Right cardiac atrium (tissue), 5 donors: ENCODE results near the gene ATP2A1. TPM values are rescaled to one million over a fixed set of nuclear protein-coding genes. Genes with fewer than 3 reads are reported as not detected.
"Not testable (repeated sequence)": the region's sequence is repeated elsewhere in the genome, so short reads cannot be mapped to it uniquely, and the experiment has no call there.

ENCODE experiments used
- ATAC-seq, 2 donors: fragments of 200-7000 bp; cut with Tn5 transposase; one replicate each; pipeline versions ENCODE4 v1.8.0 to v1.9.1; 2020; ENCODE audit warnings: moderate library complexity in 2 of 2, mild to moderate bottlenecking in 1 of 2
- DNase-seq, 3 donors: peaks; one replicate each; pipeline ENCODE4 v3.0.0-alpha.2; 2020
- H3K27ac ChIP-seq: one replicate; pipeline ENCODE4 v1.5.1; 2013; ENCODE audit warnings: mild to moderate bottlenecking, low read length, control low read depth, moderate library complexity
- H3K27me3 ChIP-seq: one replicate; pipeline ENCODE4 v1.6.1; 2013; ENCODE audit not compliant: control insufficient read depth, insufficient read depth
- H3K4me1 ChIP-seq: one replicate; pipeline ENCODE4 v1.6.1; 2013; ENCODE audit warnings: low read length; ENCODE audit not compliant: control insufficient read depth, insufficient read depth
- H3K4me3 ChIP-seq: one replicate; pipeline ENCODE4 v1.5.1; 2013; ENCODE audit warnings: low read length, control low read depth
- H3K9me3 ChIP-seq: one replicate; pipeline ENCODE4 v1.6.1; 2013; ENCODE audit warnings: low read length; ENCODE audit not compliant: control insufficient read depth
- WGBS: extraction: QIAGEN DNeasy Blood & Tissue Kit; methylation state at CpG from one replicate; pipeline ENCODE4 v1.1.7; 2013; 5-methylcytosine and 5-hydroxymethylcytosine counted together
- intact Hi-C, 4 donors: fragments of 100-400 bp; cut with DNase I; formaldehyde crosslinking; loops; one replicate each; pipeline versions ENCODE4 v1.11.0 to v1.14.0; 2022 to 2023
- polyA plus RNA-seq: library from polyadenylated mRNA; stranded (reverse); fragments of 200-250 nt; gene quantifications from one replicate; pipeline ENCODE4 v1.2.3, GENCODE V29; 2013
- total RNA-seq, 4 donors: library from RNA; stranded (reverse); fragmentation: NEBNext Ultra II Directional; extraction: Animal tissue kit (Norgen Biotek cat#: 25700); gene quantifications; one replicate each; pipeline ENCODE4 v1.2.1, GENCODE V29; 2021
- donor health status: healthy with polysubstance abuse.
- donor health status: DM: no; HTN: yes; CAD: no.
- donor health status: DM: no; HTN: no; CAD: no.
- donor health status: DM: no; HTN: yes; CAD: no; lungs with severe emphysema.
- donor health status: DM: yes; HTN: yes; CAD: no.

ATP2A1 gene
- total and polyA plus RNA-seq, 5 donors = 0.11 to 0.75 (median 0.48) TPM

- peak; percentile 47 to 71 (median 68) for DNase-seq
- Histone ChIP-seq H3K27ac (peak overlapping the region; percentile 97), H3K9me3 (no peaks in the 10 kb centered on the region), H3K4me3 (peak overlapping the region; percentile 84), H3K27me3 (no peaks in the 10 kb centered on the region), H3K4me1 (no peaks in the 10 kb centered on the region)
- 2% methylated on average over 42 of the region's 42 CpGs for WGBS
- intact Hi-C loops = no loop called here
- peak; percentile 14 to 22 for ATAC-seq
Measured at GRCh38 chr16:28863929-28864793, 14.1 kb upstream of the ATP2A1 start.

- DNase-seq = no peak
- H3K27me3 ChIP-seq = no peaks in the 10 kb centered on the region
- no peaks in the 10 kb centered on the region for H3K9me3 ChIP-seq
- no peak for ATAC-seq
- intact Hi-C loops = no loop called here
- WGBS = 87% methylated on average over 12 of the region's 12 CpGs
- H3K4me3 ChIP-seq = no peak overlapping the region
- H3K27ac ChIP-seq = no peak overlapping the region
- no peaks in the 10 kb centered on the region for H3K4me1 ChIP-seq
Measured at GRCh38 chr16:28865001-28865688, 13.1 kb upstream of the ATP2A1 start.

DNA sequence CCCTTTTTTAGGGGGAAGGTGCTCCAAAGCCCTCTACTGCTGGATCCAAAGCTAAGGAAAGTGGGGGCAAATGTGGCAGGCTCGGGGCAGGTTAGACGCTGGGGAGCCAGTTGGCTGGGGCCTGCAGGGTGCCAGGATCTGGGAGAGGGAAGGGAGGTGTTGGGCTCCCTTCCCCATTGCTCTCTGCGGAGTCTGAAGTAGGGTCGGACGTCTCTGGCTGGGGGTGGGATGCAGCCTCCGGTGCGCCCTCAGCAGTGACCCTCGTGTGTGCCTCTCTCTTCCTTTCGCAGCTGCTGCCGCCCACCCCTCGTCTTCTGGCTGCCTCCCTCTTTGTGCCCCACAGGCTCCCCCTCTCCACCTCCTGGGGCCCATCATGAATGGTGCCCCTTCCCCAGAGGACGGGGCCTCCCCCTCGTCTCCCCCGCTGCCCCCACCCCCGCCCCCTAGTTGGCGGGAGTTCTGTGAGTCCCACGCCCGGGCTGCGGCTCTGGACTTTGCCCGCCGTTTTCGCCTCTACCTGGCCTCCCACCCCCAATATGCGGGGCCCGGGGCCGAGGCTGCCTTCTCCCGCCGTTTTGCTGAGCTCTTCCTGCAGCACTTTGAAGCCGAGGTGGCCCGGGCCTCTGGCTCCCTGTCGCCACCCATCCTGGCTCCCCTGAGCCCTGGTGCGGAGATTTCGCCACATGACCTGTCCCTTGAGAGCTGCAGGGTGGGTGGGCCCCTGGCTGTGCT lies 12.4 kb upstream of the ATP2A1 start:
- DNase-seq = peak in 2 of 3 donors; percentile 51 to 66
- 65% methylated on average over 32 of the region's 32 CpGs for WGBS
- Histone ChIP-seq H3K27ac (no peak overlapping the region), H3K9me3 (no peaks in the 10 kb centered on the region), H3K4me1 (no peaks in the 10 kb centered on the region), H3K4me3 (no peak overlapping the region), H3K27me3 (no peaks in the 10 kb centered on the region)
- intact Hi-C loops = no loop called here
- no peak for ATAC-seq

DNA sequence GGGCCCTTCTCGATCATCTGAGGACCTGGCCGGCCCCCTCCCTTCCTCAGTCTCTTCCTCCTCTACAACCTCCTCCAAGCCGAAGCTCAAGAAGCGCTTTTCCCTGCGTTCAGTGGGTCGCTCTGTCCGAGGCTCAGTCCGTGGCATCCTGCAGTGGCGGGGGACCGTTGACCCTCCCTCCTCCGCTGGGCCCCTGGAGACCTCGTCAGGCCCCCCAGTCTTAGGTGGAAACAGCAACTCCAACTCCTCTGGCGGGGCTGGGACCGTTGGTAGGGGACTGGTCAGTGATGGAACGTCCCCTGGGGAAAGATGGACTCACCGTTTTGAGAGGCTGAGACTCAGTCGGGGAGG lies 11.9 kb upstream of the ATP2A1 start:
- Histone ChIP-seq H3K4me1 (no peaks in the 10 kb centered on the region), H3K27me3 (no peaks in the 10 kb centered on the region), H3K4me3 (no peak overlapping the region), H3K27ac (no peak overlapping the region), H3K9me3 (no peaks in the 10 kb centered on the region)
- intact Hi-C loops = no loop called here
- 81% methylated on average over 17 of the region's 17 CpGs for WGBS
- ATAC-seq (no peak), DNase-seq (no peak)

GRCh38 chr16:28867241-28867640 lies 11.0 kb upstream of the ATP2A1 start:
- WGBS = 91% methylated on average over 13 of the region's 13 CpGs
- DNase-seq (peak in 1 of 3 donors; percentile 43), ATAC-seq (no peak)
- intact Hi-C loops = no loop called here
- no peaks in the 10 kb centered on the region for H3K27me3 ChIP-seq
- no peak overlapping the region for H3K27ac ChIP-seq
- H3K4me1 ChIP-seq = no peaks in the 10 kb centered on the region
- H3K4me3 ChIP-seq = no peak overlapping the region
- H3K9me3 ChIP-seq = no peaks in the 10 kb centered on the region

GRCh38 chr16:28867646-28868045 lies 10.6 kb upstream of the ATP2A1 start:
- DNase-seq = peak in 1 of 3 donors; percentile 2
- H3K4me1 ChIP-seq, H3K27ac ChIP-seq, H3K27me3 ChIP-seq, H3K9me3 ChIP-seq, H3K4me3 ChIP-seq, intact Hi-C loops, ATAC-seq: not testable (repeated sequence)
- 88% methylated on average over 9 of the region's 9 CpGs for WGBS

- no peaks in the 10 kb centered on the region for H3K4me1 ChIP-seq
- intact Hi-C loops = no loop called here
Measured at GRCh38 chr16:28869201-28869600, 9.1 kb upstream of the ATP2A1 start.

DNA sequence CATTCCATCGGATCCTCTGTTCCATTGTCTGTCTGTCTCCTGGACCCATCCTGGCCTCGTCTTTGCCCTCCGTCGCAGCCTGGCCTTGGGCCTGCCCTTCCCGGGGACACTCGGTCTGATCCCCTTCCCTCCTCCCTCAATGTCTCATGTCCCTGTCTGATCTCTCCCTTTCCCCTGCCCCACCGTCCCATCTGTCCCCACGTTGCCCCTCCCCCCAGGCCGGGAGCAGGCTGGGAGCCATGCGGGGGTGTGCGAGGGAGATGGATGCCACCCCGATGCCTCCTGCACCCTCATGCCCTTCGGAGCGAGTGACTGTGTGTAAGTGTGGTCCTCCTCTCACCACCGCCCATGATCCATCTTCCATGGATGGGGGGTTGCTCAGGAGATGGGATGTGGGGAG lies 5.3 kb upstream of the ATP2A1 start:
- ATAC-seq (no peak), DNase-seq (peak in 1 of 3 donors; percentile 28)
- intact Hi-C loops = loop anchor here in 2 of 4 donors (10.0 kb wide), 1 partner anchor 72 kb away; no protein-coding TSS in a partner anchor
- WGBS = 84% methylated on average over 15 of the region's 15 CpGs
- Histone ChIP-seq H3K4me3 (no peak overlapping the region), H3K9me3 (no peaks in the 10 kb centered on the region), H3K27ac (no peak overlapping the region), H3K27me3 (no peaks in the 10 kb centered on the region), H3K4me1 (no peaks in the 10 kb centered on the region)

More at GRCh38 chr16:28869201-28869600, 9.1 kb upstream of the ATP2A1 start:
- 93% methylated on average over 11 of the region's 11 CpGs for WGBS
- Histone ChIP-seq H3K27ac (no peak overlapping the region), H3K27me3 (no peaks in the 10 kb centered on the region), H3K9me3 (no peaks in the 10 kb centered on the region), H3K4me3 (no peak overlapping the region)
- ATAC-seq = no peak
- peak in 1 of 3 donors; percentile 26 for DNase-seq

GRCh38 chr16:28873543-28874201 lies 4.6 kb upstream of the ATP2A1 start:
- H3K4me3 ChIP-seq = no peak overlapping the region
- DNase-seq (peak in 1 of 3 donors; percentile 49), ATAC-seq (peak in 1 of 2 donors; percentile 34)
- H3K9me3 ChIP-seq = no peaks in the 10 kb centered on the region
- H3K4me1 ChIP-seq = no peaks in the 10 kb centered on the region
- intact Hi-C loops = loop anchor here in 2 of 4 donors (10.0 kb wide), 1 partner anchor 71 kb away; no protein-coding TSS in a partner anchor
- H3K27ac ChIP-seq = no peak overlapping the region
- no peaks in the 10 kb centered on the region for H3K27me3 ChIP-seq
- WGBS = 88% methylated on average over 18 of the region's 18 CpGs

- DNase-seq = peak in 2 of 3 donors; percentile 33 to 46
- intact Hi-C loops = loop anchor here in 2 of 4 donors (10.0 kb wide), 1 partner anchor 70 kb away; no protein-coding TSS in a partner anchor
- 92% methylated on average over 6 of the region's 6 CpGs for WGBS
- Histone ChIP-seq H3K4me1 (no peaks in the 10 kb centered on the region), H3K9me3 (no peaks in the 10 kb centered on the region), H3K27ac (no peak overlapping the region), H3K27me3 (no peaks in the 10 kb centered on the region), H3K4me3 (no peak overlapping the region)
- no peak for ATAC-seq
Measured at GRCh38 chr16:28874406-28874805, 3.9 kb upstream of the ATP2A1 start.
